ENCODE measurements around the gene N4BP3. TPM values are rescaled to one million over a fixed set of nuclear protein-coding genes. Genes with fewer than 3 reads are reported as not detected.
"Not testable (repeated sequence)": the region's sequence is repeated elsewhere in the genome, so short reads cannot be mapped to it uniquely, and the experiment has no call there.

N4BP3 gene
- total RNA-seq, 2 donors from 2014 or later: 0.80 to 5.7 TPM

GRCh38 chr5:178126556-178126955 lies 13.2 kb downstream of the N4BP3 start:
- ATAC-seq (no peak), DNase-seq (ENCODE audit: low spot score in 2 of 2) (no peak)
- Mint-ChIP-seq H3K9me3 (no peaks in the 10 kb centered on the region), H3K27ac (no peak overlapping the region), H3K36me3 (peaks cover 0 to 5% of the 10 kb centered on the region in 2 donors)

- H3K9me3 Mint-ChIP-seq; H3K36me3 Mint-ChIP-seq; H3K27ac Mint-ChIP-seq; DNase-seq (ENCODE audit: low spot score in 2 of 2); ATAC-seq: not testable (repeated sequence)
These were observed 14.1 kb downstream of the N4BP3 start for GRCh38 chr5:178127300-178128009.

GRCh38 chr5:178129296-178129695 lies 16.0 kb downstream of the N4BP3 start:
- ATAC-seq (no peak), DNase-seq (ENCODE audit: low spot score in 2 of 2) (no peak)
- Mint-ChIP-seq H3K27ac (no peak overlapping the region), H3K9me3 (no peaks in the 10 kb centered on the region), H3K36me3 (peaks cover 0 to 9% of the 10 kb centered on the region in 2 donors)

DNA sequence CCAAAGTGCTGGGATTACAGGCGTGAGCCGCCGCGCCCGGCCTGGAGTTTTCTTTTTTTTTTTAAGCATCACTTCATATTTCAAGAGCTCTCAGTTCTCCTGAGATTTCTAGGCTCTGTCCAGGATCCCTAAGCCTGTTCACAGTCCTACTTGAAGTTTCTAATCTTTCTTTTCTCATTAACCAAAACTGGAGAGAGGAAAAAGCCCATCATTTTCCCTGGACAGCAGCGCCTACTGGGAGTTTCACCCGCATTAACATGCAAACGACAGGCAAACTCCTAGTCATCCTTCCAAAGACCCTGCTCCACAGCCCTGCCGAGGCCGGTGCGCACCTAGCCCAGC lies 16.9 kb downstream of the N4BP3 start:
- peak overlapping the region in 1 of 2 donors; percentile 81 for H3K27ac Mint-ChIP-seq
- not testable (repeated sequence) for DNase-seq (ENCODE audit: low spot score in 2 of 2); ATAC-seq; H3K36me3 Mint-ChIP-seq; H3K9me3 Mint-ChIP-seq

DNA sequence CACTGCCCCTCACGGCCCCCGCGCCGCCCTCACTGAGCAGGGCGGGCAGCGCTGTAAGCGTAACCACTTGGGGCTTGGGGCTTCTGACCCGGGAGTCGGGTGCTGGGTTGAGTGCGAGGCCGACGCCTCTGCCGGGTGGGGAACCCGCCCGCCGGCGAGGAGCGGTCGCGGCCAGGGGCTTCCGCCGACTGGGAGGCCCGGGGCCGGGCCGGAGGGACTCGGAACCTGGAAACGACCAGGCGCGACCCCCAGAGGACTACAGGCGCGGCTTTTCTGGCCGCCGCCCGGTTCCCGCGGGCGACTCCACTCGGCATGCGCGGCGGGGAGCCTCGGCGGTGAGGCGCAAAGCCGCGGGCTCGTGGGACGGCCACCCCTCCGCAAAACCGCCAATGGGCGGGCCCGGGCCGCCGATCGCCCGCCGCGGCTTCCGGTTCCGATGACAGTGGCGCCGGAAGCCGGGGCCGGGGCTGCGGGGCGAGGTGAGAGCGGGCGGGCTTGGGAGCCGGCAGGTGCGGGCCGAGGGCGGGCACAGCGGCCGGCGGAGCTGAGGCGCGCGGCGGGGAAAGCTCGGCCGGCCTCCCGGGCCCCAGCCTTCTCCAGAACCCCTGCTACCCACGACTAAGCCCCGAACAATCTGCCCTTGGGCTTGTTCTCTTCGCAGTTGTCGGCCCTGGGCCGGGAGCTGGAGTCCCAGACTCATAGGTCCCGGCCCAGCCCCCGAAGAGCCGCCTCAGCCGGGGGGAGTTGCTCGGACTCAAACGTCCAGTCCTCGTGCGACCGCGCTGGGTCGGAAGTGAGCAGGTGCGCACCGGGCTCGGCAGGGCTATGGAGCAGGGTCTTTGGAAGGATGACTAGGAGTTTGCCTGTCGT lies 17.5 kb downstream of the N4BP3 start, which contains the start of gene RMND5B:
Gene RMND5B, plus strand, starts transcription at position 439 of the 870 bp plus-strand sequence. CDS start 7,106 bp downstream, outside the sequence.
- ATAC-seq (peak; percentile 93 to 94), DNase-seq (ENCODE audit: low spot score in 2 of 2) (peak; percentile 87 to 93)
- peak within 1 kb of the TSS; percentile 63 to 81 for H3K27ac Mint-ChIP-seq
- no peaks in the 10 kb centered on the region for H3K9me3 Mint-ChIP-seq
- H3K36me3 Mint-ChIP-seq: peaks cover 0 to 9% of the 10 kb centered on the region in 2 donors

DNA sequence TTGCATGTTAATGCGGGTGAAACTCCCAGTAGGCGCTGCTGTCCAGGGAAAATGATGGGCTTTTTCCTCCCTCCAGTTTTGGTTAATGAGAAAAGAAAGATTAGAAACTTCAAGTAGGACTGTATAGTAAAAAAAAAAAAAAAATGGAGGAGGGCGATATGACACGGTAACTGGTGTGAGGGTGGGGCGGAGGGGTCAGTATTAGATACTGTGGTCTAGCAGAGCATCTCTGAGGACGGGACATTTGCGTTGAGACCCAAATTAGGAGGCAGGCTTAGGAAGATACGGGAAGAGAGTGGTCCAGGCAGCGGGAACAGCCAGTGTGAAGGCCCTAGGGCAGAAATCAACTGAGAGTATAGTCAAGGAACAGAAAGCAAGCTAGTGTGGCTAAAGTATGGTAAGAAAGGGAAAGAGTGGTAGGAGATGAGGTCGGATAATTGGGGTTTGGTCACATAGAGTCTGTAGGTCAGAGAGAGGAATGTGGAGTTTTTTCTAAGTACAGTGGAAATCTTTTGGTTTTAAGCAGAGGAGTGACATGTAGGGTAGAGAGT lies 18.2 kb downstream of the N4BP3 start:
- Mint-ChIP-seq H3K27ac (peak overlapping the region; percentile 63 to 77), H3K9me3 (no peaks in the 10 kb centered on the region), H3K36me3 (peaks cover 0 to 9% of the 10 kb centered on the region in 2 donors)
- ATAC-seq: no peak
- DNase-seq (ENCODE audit: low spot score in 2 of 2): no peak

GRCh38 chr5:178136990-178137389 lies 23.7 kb downstream of the N4BP3 start:
- Mint-ChIP-seq H3K9me3 (no peaks in the 10 kb centered on the region), H3K36me3 (peaks cover 0 to under 1% of the 10 kb centered on the region in 2 donors), H3K27ac (no peak overlapping the region)
- DNase-seq (ENCODE audit: low spot score in 2 of 2): no peak
- peak in 1 of 2 donors; percentile 24 for ATAC-seq

- H3K36me3 Mint-ChIP-seq: no peaks in the 10 kb centered on the region
- ATAC-seq: peak in 1 of 2 donors; percentile 17
- H3K9me3 Mint-ChIP-seq: no peaks in the 10 kb centered on the region
These were observed 24.7 kb downstream of the N4BP3 start for GRCh38 chr5:178137991-178138390.

DNA sequence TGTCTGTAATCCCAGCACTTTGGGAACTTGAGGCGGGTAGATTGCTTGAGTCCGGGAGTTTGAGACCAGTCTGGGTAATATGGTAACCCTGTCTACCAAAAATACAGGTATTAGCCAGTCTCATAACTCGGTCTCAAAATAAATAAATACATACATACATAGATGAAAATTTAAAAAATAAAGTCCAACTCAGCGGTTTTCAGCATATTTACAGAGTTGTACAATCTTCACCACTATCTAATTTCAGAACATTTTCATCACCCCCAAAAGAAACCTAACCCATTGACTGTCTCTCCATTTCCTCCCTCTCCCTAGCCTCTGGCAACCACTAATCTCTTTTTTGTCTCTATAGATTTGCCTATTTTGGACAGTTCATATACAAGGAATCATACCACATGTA lies 28.2 kb downstream of the N4BP3 start:
- DNase-seq (ENCODE audit: low spot score in 2 of 2) (no peak), ATAC-seq (no peak)
- peaks cover 0 to 10% of the 10 kb centered on the region in 2 donors for H3K36me3 Mint-ChIP-seq
- no peak overlapping the region for H3K27ac Mint-ChIP-seq
- no peaks in the 10 kb centered on the region for H3K9me3 Mint-ChIP-seq

More at GRCh38 chr5:178137991-178138390, 24.7 kb downstream of the N4BP3 start:
- H3K27ac Mint-ChIP-seq: no peak overlapping the region
- DNase-seq (ENCODE audit: low spot score in 2 of 2): no peak

GRCh38 chr5:178142642-178143041 lies 29.3 kb downstream of the N4BP3 start:
- Mint-ChIP-seq H3K36me3 (peaks cover 0 to 10% of the 10 kb centered on the region in 2 donors), H3K27ac (peak overlapping the region in 1 of 2 donors; percentile 46)

DNA sequence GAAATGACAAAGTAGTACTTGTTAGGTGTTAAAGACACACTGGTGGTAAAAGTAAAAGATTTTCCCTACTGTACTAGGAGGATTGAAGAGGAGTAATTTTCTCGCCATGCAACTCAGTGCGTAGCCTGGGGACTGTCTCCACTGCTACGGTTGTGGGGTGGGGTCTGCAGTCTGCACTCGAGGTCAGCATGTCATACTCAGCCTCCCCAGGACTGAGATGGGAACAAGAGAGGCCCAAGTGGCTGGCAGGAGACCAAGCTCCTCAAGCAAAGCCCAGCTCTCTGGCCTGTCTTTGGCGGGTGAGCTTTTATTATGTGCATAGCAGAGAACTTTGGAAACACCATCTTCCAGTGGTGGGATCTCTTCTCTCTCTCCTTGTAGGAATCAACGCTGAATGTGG lies 29.9 kb downstream of the N4BP3 start:
- ATAC-seq (no peak), DNase-seq (ENCODE audit: low spot score in 2 of 2) (no peak)
- Mint-ChIP-seq H3K27ac (peak overlapping the region in 1 of 2 donors; percentile 46), H3K36me3 (peaks cover 6 to 10% of the 10 kb centered on the region in 2 donors), H3K9me3 (no peaks in the 10 kb centered on the region)

More at GRCh38 chr5:178142642-178143041, 29.3 kb downstream of the N4BP3 start:
- DNase-seq (ENCODE audit: low spot score in 2 of 2) (no peak), ATAC-seq (no peak)
- no peaks in the 10 kb centered on the region for H3K9me3 Mint-ChIP-seq

DNA sequence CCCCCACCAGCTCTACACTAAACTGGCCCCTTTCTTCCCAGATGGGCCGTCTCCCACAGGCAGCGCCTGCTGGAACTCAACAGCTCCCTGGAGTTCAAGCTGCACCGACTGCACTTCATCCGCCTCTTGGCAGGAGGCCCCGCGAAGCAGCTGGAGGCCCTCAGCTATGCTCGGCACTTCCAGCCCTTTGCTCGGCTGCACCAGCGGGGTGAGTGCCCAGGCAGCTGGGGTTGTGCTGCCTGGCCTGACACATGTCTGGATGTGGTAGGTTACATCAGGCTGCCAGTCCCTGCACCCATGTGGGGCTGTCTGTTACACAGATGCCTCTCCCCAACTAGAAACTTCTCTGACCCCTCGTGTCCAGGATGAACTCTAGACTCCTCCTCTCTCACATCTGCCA lies 30.6 kb downstream of the N4BP3 start:
- peaks cover 10 to 13% of the 10 kb centered on the region in 2 donors for H3K36me3 Mint-ChIP-seq
- no peaks in the 10 kb centered on the region for H3K9me3 Mint-ChIP-seq
- H3K27ac Mint-ChIP-seq: peak overlapping the region in 1 of 2 donors; percentile 48

DNA sequence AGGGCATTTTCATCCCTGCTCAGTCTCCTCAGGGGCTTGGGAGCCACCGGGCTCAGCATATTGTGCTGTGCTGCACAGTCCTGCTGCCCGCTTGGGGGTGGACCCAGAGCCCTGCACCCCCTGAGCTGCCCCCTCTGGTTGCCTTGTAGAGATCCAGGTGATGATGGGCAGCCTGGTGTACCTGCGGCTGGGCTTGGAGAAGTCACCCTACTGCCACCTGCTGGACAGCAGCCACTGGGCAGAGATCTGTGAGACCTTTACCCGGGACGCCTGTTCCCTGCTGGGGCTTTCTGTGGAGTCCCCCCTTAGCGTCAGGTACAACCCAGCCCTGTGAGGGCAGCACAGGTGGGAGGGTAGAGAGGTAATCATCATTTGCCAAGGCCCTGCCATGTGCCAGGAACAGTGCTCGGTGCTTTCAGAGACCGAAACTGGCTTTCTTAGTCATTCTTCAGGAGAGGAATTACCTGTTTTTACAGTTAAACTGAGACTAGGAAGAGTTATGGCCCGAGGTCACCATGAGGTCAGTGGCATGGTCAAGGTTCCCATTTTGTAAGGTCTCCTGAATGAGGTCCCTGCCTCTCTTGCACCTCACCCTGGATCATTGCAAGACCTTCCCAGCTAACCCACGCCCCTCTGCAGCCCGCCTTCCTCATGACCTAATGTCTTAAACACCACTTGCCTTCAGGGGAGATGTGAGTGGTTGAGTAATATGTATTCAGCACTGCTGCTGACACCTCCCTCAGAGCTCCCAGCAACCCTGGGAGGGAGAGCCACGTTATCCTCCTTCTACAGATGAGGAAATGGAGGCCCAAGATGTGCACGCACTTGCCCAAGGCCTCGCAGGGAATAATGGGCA lies 32.9 kb downstream of the N4BP3 start:
- ATAC-seq (peak; percentile 70 to 79), DNase-seq (ENCODE audit: low spot score in 2 of 2) (peak; percentile 67 to 71)
- H3K27ac Mint-ChIP-seq: peak overlapping the region; percentile 44 to 66
- H3K36me3 Mint-ChIP-seq: peaks cover 14 to 16% of the 10 kb centered on the region in 2 donors
- no peaks in the 10 kb centered on the region for H3K9me3 Mint-ChIP-seq

More for the DNA sequence above, 30.6 kb downstream of the N4BP3 start:
- ATAC-seq (no peak), DNase-seq (ENCODE audit: low spot score in 2 of 2) (no peak)

GRCh38 chr5:178147406-178147805 lies 34.1 kb downstream of the N4BP3 start:
- Mint-ChIP-seq H3K36me3 (peaks cover 14 to 22% of the 10 kb centered on the region in 2 donors), H3K27ac (peak overlapping the region in 1 of 2 donors; percentile 43), H3K9me3 (no peaks in the 10 kb centered on the region)

DNA sequence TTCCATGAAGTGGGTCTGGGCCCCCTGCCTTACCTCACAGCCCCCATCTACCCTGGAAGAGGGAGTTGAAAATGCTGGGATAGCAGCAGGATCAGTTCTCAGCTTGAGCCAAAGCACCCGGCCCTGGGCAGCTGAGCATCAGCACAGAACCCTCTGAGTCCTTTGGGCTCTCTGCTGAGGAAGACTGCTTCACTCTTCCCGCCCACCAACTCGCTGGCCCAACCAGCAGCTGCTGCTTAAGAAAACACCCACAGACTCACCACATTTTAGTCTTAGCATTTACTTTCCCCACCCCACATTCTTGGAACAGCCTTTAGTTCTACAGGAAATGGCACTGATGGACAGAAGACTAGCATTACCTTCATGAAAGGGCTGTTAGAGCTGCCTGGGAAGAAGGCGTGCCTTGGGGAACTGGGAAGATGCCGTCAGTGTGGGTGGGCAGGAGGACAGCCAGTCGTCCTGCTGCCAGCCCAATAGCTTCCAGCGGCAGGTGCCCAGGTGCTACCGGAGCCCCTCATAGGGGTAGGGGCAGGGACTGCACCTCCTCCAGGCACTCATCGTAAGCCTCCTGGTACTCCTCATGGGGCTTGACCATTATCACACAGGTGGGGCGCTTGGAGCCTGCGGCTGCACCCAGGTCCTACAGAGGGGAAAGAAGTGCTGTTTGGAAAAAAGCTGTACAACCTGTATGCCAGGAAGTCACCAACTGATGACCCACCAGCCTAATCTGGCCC lies 36.0 kb downstream of the N4BP3 start:
- DNase-seq (ENCODE audit: low spot score in 2 of 2) (no peak), ATAC-seq (no peak)
- Mint-ChIP-seq H3K27ac (peak overlapping the region; percentile 70 to 96), H3K9me3 (no peaks in the 10 kb centered on the region), H3K36me3 (peaks cover 25 to 28% of the 10 kb centered on the region in 2 donors)

More at GRCh38 chr5:178147406-178147805, 34.1 kb downstream of the N4BP3 start:
- ATAC-seq (no peak), DNase-seq (ENCODE audit: low spot score in 2 of 2) (no peak)

Data from activated naive CD4-positive, alpha-beta T cell treated with anti-CD3 and anti-CD28 coated beads, Interleukin-2, amount 50 U/mL, for 72 hours (primary cell).